Vagina (tissue), 2 donors: ENCODE data around the gene PALLD.

Experiments
- CTCF ChIP-seq, 3 experiments: fragments of 450-650 bp in 2 of 3; fragments of 200-600 bp in 1 of 3; sonication (generic) in 1 of 3; IDR thresholded peaks; one replicate each; pipeline ENCODE4 v1.5.1; 2017 to 2019; ENCODE audit warnings: antibody characterized with exemption in 3 of 3, mild to moderate bottlenecking in 2 of 3, moderate library complexity in 2 of 3
- POLR2A ChIP-seq, 2 donors: fragments of 450-650 bp; IDR thresholded peaks; one replicate each; pipeline ENCODE4 v1.6.1; 2017; ENCODE audit warnings: antibody characterized with exemption in 2 of 2, mild to moderate bottlenecking in 2 of 2, moderate library complexity in 2 of 2
- POLR2AphosphoS5 ChIP-seq, 2 donors: sonication (generic); formaldehyde crosslinking; IDR thresholded peaks; one replicate each; pipeline ENCODE4 v1.9.0; 2017; ENCODE audit warnings: antibody characterized with exemption in 2 of 2, mild to moderate bottlenecking in 2 of 2, low read depth in 1 of 2; ENCODE audit not compliant: insufficient read depth in 1 of 2

- TF ChIP-seq CTCF (IDR thresholded peaks at IDR 0.05) (no peak), POLR2A (IDR thresholded peaks at IDR 0.05) (no peak), POLR2AphosphoS5 (IDR thresholded peaks at IDR 0.05; ENCODE audit: insufficient read depth in 1 of 2, low read depth in 1 of 2) (no peak)
Measured at GRCh38 chr4:168884251-168885124, 387.6 kb downstream of the PALLD start.
